Cardiac muscle cell (in vitro differentiated cells and primary cell): ENCODE data around the gene AMY1B. TPM values are rescaled to one million over a fixed set of nuclear protein-coding genes. Genes with fewer than 3 reads are reported as not detected.
"Not testable (repeated sequence)": the region's sequence is repeated elsewhere in the genome, so short reads cannot be mapped to it uniquely, and the experiment has no call there.

ENCODE experiments used
- DNase-seq, 2 donors: peaks; one replicate each; pipeline versions ENCODE4 v3.0.0 to v3.0.0-alpha.2; 2010 to 2017; ENCODE audit warnings: low read depth in 1 of 2, low spot score in 1 of 2
- H3K27ac ChIP-seq: fragments of 200-600 bp; sonication (generic); 2 replicates; pipeline ENCODE4 v1.5.1; 2016
- H3K27me3 ChIP-seq: fragments of 200-600 bp; sonication (generic); 2 replicates; pipeline ENCODE4 v1.6.0; 2016; ENCODE audit warnings: control low read depth
- H3K36me3 ChIP-seq: fragments of 200-600 bp; sonication (generic); 2 replicates; pipeline ENCODE4 v1.5.1; 2016; ENCODE audit warnings: control low read depth
- H3K4me1 ChIP-seq: fragments of 200-600 bp; sonication (generic); 2 replicates; pipeline ENCODE4 v1.8.1; 2017; ENCODE audit warnings: low read depth, mild to moderate bottlenecking, mixed run types
- H3K4me3 ChIP-seq: fragments of 200-600 bp; sonication (generic); 2 replicates; pipeline ENCODE4 v1.5.1; 2016; ENCODE audit warnings: mild to moderate bottlenecking
- H3K9me3 ChIP-seq: fragments of 200-600 bp; sonication (generic); 2 replicates; pipeline ENCODE4 v1.5.1; 2017; ENCODE audit warnings: low read depth, mild to moderate bottlenecking, control low read depth
- polyA plus RNA-seq: library from polyadenylated mRNA; unstranded; fragments of >200 nt; fragmentation: Nextera tagmentation; extraction: Ambion mirVana; gene quantifications from 2 replicates; pipeline ENCODE4 v1.2.1, GENCODE V29; 2016
- total RNA-seq: library from RNA; depleted of rRNA; stranded (reverse); fragments of >200 nt; gene quantifications from 2 replicates; pipeline ENCODE4 v1.2.3, GENCODE V29; 2016

Gene AMY1B
- total and polyA plus RNA-seq, 2 experiments from 2014 or later: not detected

DNA sequence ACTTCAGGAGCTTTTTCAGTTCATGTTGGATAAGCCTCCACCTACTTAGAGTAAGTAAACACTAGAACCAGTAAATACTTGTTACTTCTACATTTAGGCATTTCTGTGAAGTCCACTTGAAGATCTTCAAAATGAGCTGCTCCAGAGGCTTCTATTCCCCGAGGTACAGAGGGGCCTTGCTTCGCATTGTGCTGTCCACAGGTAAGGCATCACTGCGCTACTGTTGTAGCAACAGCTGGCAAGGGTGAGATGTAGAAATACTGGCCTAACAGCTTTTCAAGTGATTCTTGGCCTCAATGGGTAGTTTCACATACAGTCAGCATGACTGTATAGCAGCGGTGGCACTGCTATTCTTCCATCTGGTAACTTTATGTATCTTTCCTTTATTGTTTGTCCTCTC is 45.1 kb downstream of the AMY1B start:
- H3K4me1 ChIP-seq, H3K4me3 ChIP-seq, DNase-seq, H3K36me3 ChIP-seq, H3K27ac ChIP-seq, H3K9me3 ChIP-seq, H3K27me3 ChIP-seq: not testable (repeated sequence)

- not testable (repeated sequence) for H3K4me3 ChIP-seq, H3K27ac ChIP-seq, DNase-seq, H3K4me1 ChIP-seq, H3K9me3 ChIP-seq, H3K36me3 ChIP-seq, H3K27me3 ChIP-seq
Observed at GRCh38 chr1:103650305-103650704, 45.7 kb downstream of the AMY1B start.

GRCh38 chr1:103643908-103644307 is 52.1 kb downstream of the AMY1B start:
- not testable (repeated sequence) for H3K27ac ChIP-seq, H3K9me3 ChIP-seq, H3K4me1 ChIP-seq, DNase-seq, H3K36me3 ChIP-seq, H3K27me3 ChIP-seq, H3K4me3 ChIP-seq

DNA sequence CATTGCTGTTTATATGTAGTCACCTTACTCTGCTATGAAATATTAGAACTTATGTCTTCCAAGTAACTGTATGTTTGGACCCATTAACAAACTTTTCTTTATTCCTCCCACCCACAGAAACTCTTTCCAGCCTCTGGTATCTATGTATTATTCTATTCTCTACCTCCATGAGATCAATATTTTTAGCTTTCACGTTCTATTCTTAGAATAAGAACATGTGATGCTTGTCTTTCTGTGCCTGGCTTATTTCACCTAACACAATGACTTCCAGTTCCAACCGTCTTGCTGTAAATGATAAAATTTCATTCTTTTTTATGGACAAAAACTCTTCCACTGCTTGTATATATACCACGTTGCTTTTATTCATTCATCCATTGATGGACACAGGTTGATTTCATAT is 54.8 kb downstream of the AMY1B start:
- not testable (repeated sequence) for H3K27me3 ChIP-seq, H3K9me3 ChIP-seq, H3K36me3 ChIP-seq, H3K27ac ChIP-seq, DNase-seq, H3K4me1 ChIP-seq, H3K4me3 ChIP-seq

Other genes starting within 250 kb of the AMY1B start
- 27.2 and 69.6 TPM in 2 replicates for gene RNPC3, start 170.5 kb downstream of the AMY1B start, total RNA-seq
- gene RNPC3, start 170.5 kb downstream of the AMY1B start, polyA plus RNA-seq: 84.1 and 116 TPM in 2 replicates
- 19.2 and 50.8 TPM in 2 replicates for gene AMY2B, start 124.6 kb downstream of the AMY1B start, total RNA-seq
- 32.9 and 42.9 TPM in 2 replicates for gene AMY2B, start 124.6 kb downstream of the AMY1B start, polyA plus RNA-seq
- gene AMY2A, start 78.8 kb downstream of the AMY1B start, total RNA-seq: not detected in 2 replicates
- 0.38 and 0.97 TPM in 2 replicates for gene AMY2A, start 78.8 kb downstream of the AMY1B start, polyA plus RNA-seq
- not detected in 2 replicates for gene AMY1A, start 40.5 kb downstream of the AMY1B start, total RNA-seq
- gene AMY1A, start 40.5 kb downstream of the AMY1B start, polyA plus RNA-seq: not detected in 2 replicates
- gene AMY1C, start 53.7 kb upstream of the AMY1B start, total RNA-seq: 0.12 TPM in 1 of 2 replicates, not detected in the other
- not detected in 2 replicates for gene AMY1C, start 53.7 kb upstream of the AMY1B start, polyA plus RNA-seq